A673 (cell line): ENCODE results near the gene ZDHHC11B. TPM values are rescaled to one million over a fixed set of nuclear protein-coding genes. Genes with fewer than 3 reads are reported as not detected.

Source experiments
- BruUV-seq: library from RNA; stranded (reverse); fragments of 400-500 nt; replicated peaks from 2 replicates; lab custom pipeline; 2021; lab: Mats Ljungman, UMichigan
- CTCF ChIA-PET: fragments of 300-600 bp; sonication (Branson Sonifier 250); formaldehyde crosslinking; loops from one replicate; lab custom pipeline; 2022; ENCODE audit warnings: antibody characterized with exemption; lab: Charles Lee
- POLR2A ChIA-PET: fragments of 300-600 bp; sonication (Branson Sonifier 250); formaldehyde crosslinking; loops from one replicate; lab custom pipeline; 2022; ENCODE audit warnings: antibody characterized with exemption; ENCODE audit not compliant: low non-redundant PET; lab: Charles Lee
- DNase-seq: peaks from one replicate; pipeline ENCODE4 v3.0.0-alpha.2; 2015; ENCODE audit warnings: low spot score
- H3K27ac ChIP-seq: fragments of 200-600 bp; sonication (generic); 2 replicates; pipeline ENCODE4 v1.5.1; 2016; ENCODE audit warnings: mixed run types, low read depth, mild to moderate bottlenecking, mixed read lengths, antibody characterized with exemption, low read length; ENCODE audit not compliant: poor library complexity, severe bottlenecking
- H3K27me3 ChIP-seq: fragments of 200-600 bp; sonication (generic); replicated peaks from 2 replicates; pipeline ENCODE4 v1.6.1; 2017; ENCODE audit warnings: mixed run types, low read depth, mild to moderate bottlenecking, mixed read lengths, antibody characterized with exemption, low read length; ENCODE audit not compliant: insufficient read depth, poor library complexity
- H3K36me3 ChIP-seq: fragments of 200-600 bp; sonication (generic); 2 replicates; pipeline ENCODE4 v1.6.1; 2016; ENCODE audit warnings: mixed run types, mild to moderate bottlenecking, mixed read lengths, antibody characterized with exemption, low read length; ENCODE audit not compliant: insufficient read depth, poor library complexity, severe bottlenecking
- H3K4me1 ChIP-seq: fragments of 200-600 bp; sonication (generic); 2 replicates; pipeline ENCODE4 v1.6.1; 2017; ENCODE audit warnings: mixed run types, mild to moderate bottlenecking, mixed read lengths, antibody characterized with exemption, low read length; ENCODE audit not compliant: insufficient read depth, poor library complexity, severe bottlenecking
- H3K4me3 ChIP-seq: fragments of 200-600 bp; sonication (generic); 2 replicates; pipeline ENCODE4 v1.5.1; 2016; ENCODE audit warnings: low read depth, mixed run types, mild to moderate bottlenecking, mixed read lengths, low read length; ENCODE audit not compliant: poor library complexity, severe bottlenecking
- H3K9me3 ChIP-seq: fragments of 200-600 bp; sonication (generic); 2 replicates; pipeline ENCODE4 v1.6.1; 2016; ENCODE audit warnings: mixed run types, low read depth, mild to moderate bottlenecking, mixed read lengths, antibody characterized with exemption, low read length; ENCODE audit not compliant: poor library complexity, severe bottlenecking
- EZH2 ChIP-seq: fragments of 200-600 bp; sonication (generic); IDR thresholded peaks from 2 replicates; pipeline ENCODE4 v1.6.1; 2017; ENCODE audit warnings: borderline replicate concordance, low read depth, mild to moderate bottlenecking, mixed read lengths, antibody characterized with exemption, low read length; ENCODE audit not compliant: poor library complexity, severe bottlenecking
- intact Hi-C: fragments of 100-400 bp; cut with micrococcal nuclease; formaldehyde crosslinking; loops from one replicate; pipeline ENCODE4 v1.10.0; 2022; ENCODE audit not compliant: unreplicated experiment
- total RNA-seq: library from RNA; stranded (reverse); gene quantifications from 2 replicates; pipeline ENCODE4 v1.2.3, GENCODE V29; 2021
- TF ChIP-seq, protein P1 (sequence below): fragments of 300-800, 200-600 bp; sonication (generic); conservative IDR thresholded peaks from 2 replicates; pipeline ENCODE4 v1.5.1; 2017; ENCODE audit warnings: low read depth, mild to moderate bottlenecking, antibody characterized with exemption, low read length, moderate library complexity, mixed read lengths

Gene ZDHHC11B
- total RNA-seq, 1 experiment from 2014 or later = 1.3 TPM

DNA sequence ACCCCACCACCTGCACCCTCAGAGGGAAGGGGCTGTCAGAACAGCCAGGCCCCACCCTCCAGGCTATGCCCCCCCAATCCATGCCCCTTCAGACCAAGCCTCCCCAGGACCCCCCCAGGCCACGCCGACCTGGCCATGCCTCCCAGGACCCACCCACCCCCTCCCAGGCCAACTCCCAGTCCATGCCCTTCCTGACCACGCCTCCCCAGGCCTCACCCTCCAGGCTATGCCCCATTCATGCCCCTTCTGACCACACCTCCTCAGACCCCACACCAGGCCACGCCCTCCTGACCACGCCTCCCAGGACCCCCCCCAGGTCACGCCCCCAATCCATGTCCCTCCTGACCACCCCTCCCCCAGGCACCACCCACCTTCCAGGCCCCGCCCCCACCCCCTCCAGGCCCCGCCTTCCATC lies 119.0 kb downstream of the ZDHHC11B start:
- CTCF ChIA-PET = no interaction called here
- H3K4me1 ChIP-seq = no peaks in the 10 kb centered on the region
- POLR2A ChIA-PET = no interaction called here
- H3K27me3 ChIP-seq = no peaks in the 10 kb centered on the region
- TF ChIP-seq EZH2 = no peak
- H3K4me3 ChIP-seq = no peak overlapping the region
- no TSS peak for BruUV-seq
- H3K9me3 ChIP-seq = no peaks in the 10 kb centered on the region
- no peak overlapping the region for H3K27ac ChIP-seq
- peaks cover 11% of the 10 kb centered on the region for H3K36me3 ChIP-seq
- intact Hi-C loops = no loop called here
- no peak for DNase-seq

DNA sequence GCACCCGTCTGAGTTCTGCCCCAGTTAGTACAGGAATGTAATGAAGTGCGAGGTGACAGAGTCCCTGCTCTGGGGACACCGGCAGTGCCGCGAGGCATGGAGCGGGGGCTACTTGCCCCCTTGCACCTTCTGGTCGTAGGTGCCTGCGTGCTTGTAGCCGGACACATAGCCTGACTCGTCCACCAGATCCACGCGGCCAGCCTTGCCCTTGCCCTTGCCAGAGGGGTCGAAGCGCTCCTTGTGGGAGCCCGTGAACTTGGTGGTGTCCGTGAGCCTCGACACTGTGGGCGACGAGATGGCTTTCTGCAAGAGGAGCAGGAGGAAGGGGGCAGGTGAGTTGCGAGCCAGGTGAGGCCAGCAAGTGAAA lies 119.6 kb downstream of the ZDHHC11B start:
- H3K4me3 ChIP-seq = no peak overlapping the region
- no peaks in the 10 kb centered on the region for H3K27me3 ChIP-seq
- no peak overlapping the region for H3K27ac ChIP-seq
- H3K36me3 ChIP-seq = peaks cover 14% of the 10 kb centered on the region
- H3K4me1 ChIP-seq = no peaks in the 10 kb centered on the region
- ChIA-PET CTCF (no interaction called here), POLR2A (no interaction called here)
- no TSS peak for BruUV-seq
- TF ChIP-seq, protein P1, sequence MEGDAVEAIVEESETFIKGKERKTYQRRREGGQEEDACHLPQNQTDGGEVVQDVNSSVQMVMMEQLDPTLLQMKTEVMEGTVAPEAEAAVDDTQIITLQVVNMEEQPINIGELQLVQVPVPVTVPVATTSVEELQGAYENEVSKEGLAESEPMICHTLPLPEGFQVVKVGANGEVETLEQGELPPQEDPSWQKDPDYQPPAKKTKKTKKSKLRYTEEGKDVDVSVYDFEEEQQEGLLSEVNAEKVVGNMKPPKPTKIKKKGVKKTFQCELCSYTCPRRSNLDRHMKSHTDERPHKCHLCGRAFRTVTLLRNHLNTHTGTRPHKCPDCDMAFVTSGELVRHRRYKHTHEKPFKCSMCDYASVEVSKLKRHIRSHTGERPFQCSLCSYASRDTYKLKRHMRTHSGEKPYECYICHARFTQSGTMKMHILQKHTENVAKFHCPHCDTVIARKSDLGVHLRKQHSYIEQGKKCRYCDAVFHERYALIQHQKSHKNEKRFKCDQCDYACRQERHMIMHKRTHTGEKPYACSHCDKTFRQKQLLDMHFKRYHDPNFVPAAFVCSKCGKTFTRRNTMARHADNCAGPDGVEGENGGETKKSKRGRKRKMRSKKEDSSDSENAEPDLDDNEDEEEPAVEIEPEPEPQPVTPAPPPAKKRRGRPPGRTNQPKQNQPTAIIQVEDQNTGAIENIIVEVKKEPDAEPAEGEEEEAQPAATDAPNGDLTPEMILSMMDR = no peak
- no peak for TF ChIP-seq EZH2
- DNase-seq = no peak
- H3K9me3 ChIP-seq = no peaks in the 10 kb centered on the region
- intact Hi-C loops = no loop called here

DNA sequence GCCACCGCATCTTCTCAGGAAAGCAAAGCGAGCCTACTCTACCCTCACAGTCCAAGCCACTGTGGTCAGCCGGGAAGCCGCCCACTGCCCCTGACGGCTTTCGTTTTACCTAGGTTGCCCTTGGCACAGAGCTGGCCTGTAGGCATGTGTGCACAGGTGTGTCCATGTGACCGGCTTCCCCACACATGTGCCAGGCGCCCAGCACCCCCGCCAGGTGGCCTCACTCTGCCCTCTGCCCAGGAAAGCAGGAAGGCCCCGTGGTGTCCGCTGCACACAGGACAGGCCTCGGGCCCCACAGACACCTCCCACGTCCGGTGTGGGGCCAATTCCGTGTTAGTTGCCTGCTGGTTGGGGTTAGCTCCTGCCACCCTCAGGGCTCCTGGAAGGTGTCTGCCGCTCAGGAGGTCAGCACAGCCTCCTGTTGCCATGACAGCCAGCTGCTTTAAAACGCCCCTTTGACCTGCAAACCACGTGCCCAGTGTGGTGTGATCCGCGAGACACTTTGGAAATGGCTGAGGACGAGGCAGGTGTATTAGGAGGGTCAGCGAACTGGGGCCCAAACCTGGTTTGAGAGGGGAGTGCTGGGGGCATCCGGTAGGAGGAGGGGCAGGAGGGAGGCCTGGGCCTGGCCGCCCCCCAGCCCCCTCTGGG lies 120.1 kb downstream of the ZDHHC11B start:
- Histone ChIP-seq H3K27me3 (no peaks in the 10 kb centered on the region), H3K36me3 (peaks cover 18% of the 10 kb centered on the region), H3K27ac (no peak overlapping the region), H3K4me3 (no peak overlapping the region), H3K4me1 (no peaks in the 10 kb centered on the region), H3K9me3 (no peaks in the 10 kb centered on the region)
- intact Hi-C loops = no loop called here
- ChIA-PET CTCF (no interaction called here), POLR2A (no interaction called here)
- no TSS peak for BruUV-seq
- no peak for TF ChIP-seq EZH2
- TF ChIP-seq, protein P1 = no peak
- DNase-seq = no peak
